HEK293T (cell line): ENCODE results near the gene CAPN9.

ENCODE experiments used
- FOXA1 ChIP-seq: fragments of 450-650 bp; IDR thresholded peaks from 2 replicates; pipeline ENCODE4 v1.6.1; 2016; ENCODE audit warnings: mild to moderate bottlenecking
- SP1 ChIP-seq: fragments of 450-650 bp; IDR thresholded peaks from 2 replicates; pipeline ENCODE4 v1.6.1; 2017
- SUZ12 ChIP-seq: fragments of 450-650 bp; IDR thresholded peaks from 2 replicates; pipeline ENCODE4 v1.6.1; 2016; ENCODE audit warnings: mild to moderate bottlenecking

DNA sequence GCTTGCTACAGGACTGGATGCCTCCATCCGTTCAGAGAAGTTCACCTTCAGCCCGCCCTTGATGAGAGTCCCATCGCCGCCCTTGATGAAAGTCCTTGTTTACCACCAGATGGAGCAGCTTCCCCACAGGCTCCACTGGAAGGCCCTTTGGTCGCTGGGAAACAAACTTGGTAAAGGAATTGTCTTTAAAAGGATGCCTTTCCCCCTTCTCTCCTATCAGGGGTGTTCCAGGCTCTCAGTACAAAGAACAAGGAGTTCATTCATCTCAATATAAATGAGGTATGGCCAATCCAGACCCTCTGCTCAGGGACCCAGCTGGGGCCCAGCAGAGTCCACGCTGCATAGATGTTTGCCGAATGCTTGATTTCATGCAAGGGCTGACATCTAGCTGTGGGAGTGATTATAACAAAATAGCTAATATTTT lies 50.8 kb downstream of the CAPN9 start:
- TF ChIP-seq FOXA1 (no peak), SUZ12 (no peak), SP1 (no peak)
